Measurements from ENCODE around the gene VWA8. TPM values are rescaled to one million over a fixed set of nuclear protein-coding genes. Genes with fewer than 3 reads are reported as not detected.
"Not testable (repeated sequence)": the region's sequence is repeated elsewhere in the genome, so short reads cannot be mapped to it uniquely, and the experiment has no call there.

The VWA8 gene
- polyA plus RNA-seq, 1 donor = 9.9 TPM

- no peak for DNase-seq
These were observed 318.9 kb downstream of the VWA8 start for GRCh38 chr13:41641961-41642360.

DNA sequence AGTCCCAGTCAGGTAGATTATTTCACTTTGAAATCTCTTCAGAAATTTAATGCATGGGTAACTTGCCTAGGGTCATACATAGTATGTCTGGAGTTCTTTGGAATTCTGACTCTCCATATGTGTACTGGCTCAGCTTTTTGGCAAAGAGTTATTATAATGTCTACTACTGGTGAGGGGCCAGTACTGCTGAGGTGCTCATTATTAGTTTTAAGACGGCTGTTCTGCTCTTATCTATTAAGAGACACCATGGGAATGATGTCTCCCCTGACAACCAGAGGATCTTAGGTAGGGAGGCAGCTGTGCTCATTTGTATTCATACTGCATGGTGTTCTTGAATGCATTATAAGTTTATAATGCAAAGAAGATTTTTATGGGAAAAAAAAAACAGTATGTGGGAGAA is 319.5 kb downstream of the VWA8 start:
- DNase-seq = no peak

DNA sequence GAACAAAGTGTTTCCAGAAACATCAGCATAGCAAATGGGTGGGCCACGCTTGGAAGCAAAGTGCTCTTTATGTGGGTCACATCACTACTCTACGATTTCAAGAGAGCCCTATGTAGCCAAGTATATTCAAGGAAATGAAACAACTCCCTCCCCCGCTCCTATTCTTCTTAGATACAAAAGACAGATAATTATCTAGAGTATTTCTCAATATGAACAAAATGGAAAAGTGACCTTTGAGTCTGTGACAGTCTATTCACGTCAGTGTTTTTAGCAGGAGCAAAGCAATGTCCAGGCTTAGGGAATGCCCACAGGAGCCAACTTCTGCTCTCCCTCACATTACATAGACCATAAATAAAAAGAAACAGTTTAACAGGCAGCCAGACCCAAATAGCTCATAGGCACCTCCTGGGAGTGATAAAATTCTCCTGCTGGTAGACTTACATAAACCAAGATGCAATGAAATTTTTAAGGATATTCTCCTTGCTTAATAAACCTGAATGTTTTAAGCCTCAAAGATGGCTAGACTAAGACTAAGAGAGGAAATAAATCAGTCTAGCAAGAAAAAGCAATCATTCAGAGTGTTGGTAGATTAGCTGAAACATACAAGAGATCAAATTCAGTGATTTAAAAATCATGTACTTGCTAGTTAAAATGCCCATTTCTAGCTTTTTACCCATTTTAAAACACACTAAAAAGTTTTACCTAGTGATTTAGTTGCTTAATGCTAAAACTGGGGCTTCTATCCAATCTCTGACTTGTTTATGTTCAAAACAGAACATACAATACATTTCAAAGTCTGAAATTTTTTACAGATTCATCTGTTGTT is 320.7 kb downstream of the VWA8 start:
- peak; percentile 26 for DNase-seq

- DNase-seq = no peak
These were observed 321.5 kb downstream of the VWA8 start for GRCh38 chr13:41639237-41639904.

DNA sequence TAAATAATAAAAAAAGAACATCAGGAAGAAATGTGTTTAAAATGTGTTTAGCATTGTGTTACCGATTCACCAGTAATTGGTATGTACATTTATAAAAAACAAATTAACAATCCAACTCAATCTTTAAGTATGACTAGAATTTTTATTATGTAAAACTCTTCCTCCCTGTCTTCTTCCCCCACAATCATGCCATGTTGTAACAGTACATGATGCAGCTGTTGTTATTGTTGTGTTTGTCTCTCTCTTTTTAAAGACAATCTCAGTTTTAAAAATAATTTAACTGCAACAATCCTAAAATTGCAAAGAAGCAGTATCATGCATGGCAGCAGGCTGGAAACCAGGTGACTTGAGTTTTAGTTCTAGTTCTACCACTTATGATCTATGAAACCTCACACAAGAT is 323.3 kb downstream of the VWA8 start:
- DNase-seq = no peak

DNA sequence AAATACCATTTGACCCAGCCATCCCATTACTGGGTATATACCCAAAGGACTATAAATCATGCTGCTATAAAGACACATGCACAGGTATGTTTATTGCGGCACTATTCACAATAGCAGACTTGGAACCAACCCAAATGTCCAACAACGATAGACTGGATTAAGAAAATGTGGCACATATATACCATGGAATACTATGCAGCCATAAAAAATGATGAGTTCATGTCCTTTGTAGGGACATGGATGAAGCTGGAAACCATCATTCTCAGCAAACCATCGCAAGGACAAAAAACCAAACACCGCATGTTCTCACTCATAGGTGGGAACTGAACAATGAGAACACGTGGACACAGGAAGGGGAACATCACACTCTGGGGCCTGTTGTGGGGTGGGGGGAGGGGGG is 323.9 kb downstream of the VWA8 start:
- not testable (repeated sequence) for DNase-seq

DNA sequence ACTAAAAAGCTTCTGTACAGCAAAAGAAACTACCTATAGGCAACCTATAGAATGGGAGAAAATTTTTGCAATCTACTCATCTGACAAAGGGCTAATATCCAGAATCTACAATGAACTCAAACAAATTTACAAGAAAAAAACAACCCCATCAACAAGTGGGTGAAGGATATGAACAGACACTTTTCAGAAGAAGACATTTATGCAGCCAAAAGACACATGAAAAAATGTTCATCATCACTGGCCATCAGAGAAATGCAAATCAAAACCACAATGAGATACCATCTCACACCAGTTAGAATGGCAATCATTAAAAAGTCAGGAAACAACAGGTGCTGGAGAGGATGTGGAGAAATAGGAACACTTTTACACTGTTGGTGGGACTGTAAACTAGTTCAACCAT is 324.3 kb downstream of the VWA8 start:
- DNase-seq = not testable (repeated sequence)

DNA sequence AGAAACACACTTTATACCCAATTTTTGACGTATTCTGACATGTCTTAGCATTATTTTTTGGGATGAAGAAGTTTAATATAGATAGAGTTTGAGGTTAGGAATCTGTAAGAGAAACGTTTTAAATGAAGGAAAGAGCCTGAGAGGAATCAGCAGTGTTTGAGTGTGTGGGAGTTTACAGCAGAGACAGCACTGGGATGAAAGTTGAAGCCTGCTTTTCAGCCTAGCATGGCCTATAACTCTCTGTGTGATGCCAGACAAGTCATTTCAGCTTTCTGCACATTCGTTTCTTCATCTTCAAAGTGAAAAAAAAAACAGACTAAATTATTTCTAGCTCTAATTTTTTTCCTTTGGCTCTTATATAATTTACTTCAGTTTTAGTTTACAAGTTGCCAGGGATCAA is 326.5 kb downstream of the VWA8 start:
- DNase-seq = no peak

DNA sequence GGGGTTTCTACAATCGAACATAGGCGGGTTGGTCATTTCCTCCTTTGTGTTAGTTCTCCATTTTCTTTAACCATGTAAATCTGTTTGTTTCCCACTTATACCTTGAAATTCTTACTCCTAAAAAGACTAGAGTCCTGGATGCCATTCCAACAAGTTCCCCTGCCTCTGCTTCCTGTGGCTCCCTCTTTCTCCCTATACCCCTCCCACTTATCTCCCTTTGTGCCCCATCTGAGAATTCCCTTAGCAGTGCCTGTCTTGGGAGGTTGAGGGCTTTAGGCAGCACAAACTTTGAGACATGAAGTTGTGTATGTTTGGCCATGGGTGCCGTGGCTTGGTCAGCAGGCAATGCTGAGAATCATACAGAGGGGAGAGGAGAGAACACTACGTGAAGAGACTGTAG is 327.1 kb downstream of the VWA8 start:
- DNase-seq = no peak

GRCh38 chr13:41631296-41631965 is 329.5 kb downstream of the VWA8 start:
- no peak for DNase-seq

DNA sequence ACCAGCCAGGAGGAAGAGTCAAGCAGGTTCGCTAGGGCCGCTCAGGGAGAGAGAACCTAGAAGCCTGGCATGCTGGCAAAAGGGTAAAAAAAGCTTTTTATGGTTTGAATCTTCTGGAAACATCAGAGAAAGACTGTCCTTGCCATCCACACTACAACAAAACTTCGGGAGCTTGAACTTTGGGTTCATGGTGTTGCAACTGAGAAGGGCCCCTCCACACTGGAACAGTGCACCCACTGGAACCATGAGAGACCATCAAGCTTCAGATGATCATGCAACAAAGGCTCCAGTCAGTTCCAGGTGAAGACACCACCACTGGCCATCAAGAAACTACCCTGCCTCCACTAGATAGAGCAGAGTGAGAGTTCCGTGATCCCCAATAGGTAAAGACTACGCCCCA is 333.5 kb downstream of the VWA8 start:
- DNase-seq = no peak

- no peak for DNase-seq
These were observed 336.9 kb downstream of the VWA8 start for GRCh38 chr13:41624041-41624440.

DNA sequence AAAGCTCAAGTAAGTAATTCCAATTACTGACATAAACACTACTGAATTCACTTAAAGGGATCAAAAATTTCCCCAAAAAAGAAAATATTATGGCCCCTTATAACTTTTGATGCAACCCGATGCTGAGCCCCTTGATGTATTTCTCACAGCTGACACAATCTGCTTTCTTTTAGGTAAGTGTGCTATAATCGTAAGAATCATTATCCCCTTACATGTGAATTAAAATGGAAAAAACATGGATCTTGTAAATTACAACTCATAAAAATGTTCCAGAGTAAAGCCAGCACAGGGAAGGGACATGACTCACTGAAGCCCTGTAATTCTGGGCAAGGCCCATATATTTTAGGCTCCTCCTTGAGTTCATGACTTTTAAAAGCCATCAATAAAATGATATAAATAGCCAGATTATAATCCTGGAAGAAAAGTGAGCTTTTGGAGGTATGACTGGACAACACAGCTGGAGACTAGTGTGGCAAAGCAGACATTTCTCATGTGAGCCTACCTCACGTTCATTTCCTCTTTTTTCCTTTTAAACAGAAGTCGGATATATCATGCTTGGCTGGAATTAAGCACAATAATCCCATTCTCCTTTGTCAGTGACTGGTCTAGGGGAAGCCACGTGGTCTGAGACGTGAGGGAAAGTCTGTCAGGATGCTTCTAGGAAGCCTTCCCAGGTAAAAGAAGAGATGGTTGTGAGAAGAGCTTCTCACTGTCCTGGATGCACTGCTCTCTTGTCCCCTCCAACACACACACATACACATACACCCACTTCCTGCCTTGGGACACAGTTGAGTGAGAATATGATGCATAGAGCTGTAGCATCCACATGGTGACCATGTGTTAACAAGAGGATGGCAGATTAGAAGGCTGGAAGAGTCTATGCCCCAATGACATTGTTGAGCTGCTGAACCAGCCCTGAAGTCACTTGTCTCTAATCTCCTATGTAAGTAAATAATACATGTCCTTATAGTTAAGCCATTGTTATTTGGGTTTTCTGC is 338.2 kb downstream of the VWA8 start:
- DNase-seq = no peak

GRCh38 chr13:41621716-41622431 is 339.0 kb downstream of the VWA8 start:
- no peak for DNase-seq

- DNase-seq = not testable (repeated sequence)
These were observed 343.3 kb downstream of the VWA8 start for GRCh38 chr13:41617633-41618032.

DNA sequence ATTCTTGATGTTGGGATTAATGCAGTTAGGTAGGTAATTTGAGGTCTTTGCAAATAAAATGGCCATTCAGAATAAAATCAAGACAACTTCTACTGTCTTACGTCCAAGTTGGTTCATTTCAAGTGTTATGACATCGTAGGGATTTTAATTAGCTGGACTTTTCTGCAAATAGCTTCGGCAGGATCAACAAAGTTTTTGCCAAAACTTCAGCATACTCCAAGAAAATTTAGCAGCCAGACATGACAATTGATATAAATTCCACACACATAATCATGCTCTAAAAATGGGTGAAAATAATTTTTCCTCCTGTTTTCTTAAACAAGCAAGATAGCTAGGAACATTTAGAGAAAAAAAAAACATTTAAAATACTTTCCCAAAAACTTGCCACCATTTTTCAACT is 344.8 kb downstream of the VWA8 start:
- DNase-seq = no peak

- no peak for DNase-seq
These were observed 345.4 kb downstream of the VWA8 start for GRCh38 chr13:41615528-41615855.

DNA sequence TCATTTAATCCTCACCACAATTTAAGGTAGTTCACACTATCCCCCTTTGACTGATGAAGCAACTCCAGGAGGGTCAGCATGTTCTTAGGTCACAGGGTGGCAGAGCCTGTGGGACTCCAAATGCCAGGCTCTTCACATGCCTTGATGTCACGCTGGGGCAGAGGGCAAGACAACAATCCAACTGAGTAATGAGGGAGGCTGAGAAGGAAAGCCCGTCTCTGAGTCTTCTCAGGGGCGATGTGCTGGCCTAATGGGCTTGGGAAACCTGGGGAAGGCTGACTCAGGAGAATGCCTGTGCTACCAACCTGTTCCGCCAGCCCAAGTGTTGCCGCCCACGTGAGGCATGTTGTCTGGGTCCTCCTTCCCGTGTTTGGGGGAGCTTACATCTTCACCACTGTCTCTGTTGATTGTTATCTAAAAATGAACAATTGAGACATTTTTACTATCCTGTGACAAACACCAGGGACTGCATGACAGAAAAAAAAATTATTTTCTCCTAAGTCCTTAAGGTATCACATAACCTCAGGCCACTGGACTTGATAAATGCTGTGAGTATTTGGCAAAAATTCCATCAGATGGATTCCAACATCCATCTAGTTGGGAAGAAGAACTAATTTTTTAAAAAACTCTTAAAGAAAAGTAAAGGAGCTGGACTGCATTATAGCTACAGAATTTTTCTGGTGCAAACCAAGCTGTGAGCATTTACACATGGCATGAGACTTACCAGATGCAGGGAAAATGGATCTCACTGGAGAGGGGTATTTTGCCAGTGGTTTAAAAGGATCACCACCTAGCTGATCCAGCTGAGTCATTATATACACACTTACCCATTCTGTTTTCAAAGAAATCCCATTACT is 346.0 kb downstream of the VWA8 start:
- no peak for DNase-seq

DNA sequence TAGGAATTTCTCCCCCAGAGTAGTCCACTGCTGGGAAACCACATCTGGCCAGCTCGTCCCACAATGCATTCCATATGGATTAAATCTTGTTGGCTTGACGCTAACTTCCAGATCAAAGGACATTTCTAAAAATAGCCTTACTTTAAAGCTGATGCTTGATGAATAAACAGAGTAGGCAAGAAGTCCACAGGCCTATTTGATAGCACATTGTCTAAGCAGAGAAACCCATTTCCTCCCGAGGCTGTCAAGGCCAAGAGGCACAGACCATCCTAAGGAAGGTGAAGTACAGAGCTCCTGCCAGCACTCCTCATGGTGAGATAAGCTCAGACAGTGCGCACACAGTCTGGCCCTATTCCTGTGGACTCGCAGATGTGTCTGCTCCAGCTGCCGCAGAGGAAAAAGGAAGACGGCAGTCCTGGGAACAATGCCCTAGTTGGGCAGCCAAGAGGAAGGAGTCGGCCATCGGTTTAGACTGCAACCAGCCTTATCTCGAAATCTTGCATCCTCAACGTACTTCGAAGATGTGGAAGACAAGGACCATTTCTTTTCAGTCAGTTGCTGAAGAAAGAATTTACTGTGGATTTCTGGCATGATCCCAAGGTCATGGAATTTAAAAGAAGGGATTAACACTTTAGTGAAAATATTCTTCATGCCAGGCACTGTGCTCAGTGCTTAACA is 346.8 kb downstream of the VWA8 start:
- peak; percentile 42 for DNase-seq

GRCh38 chr13:41613471-41613870 is 347.4 kb downstream of the VWA8 start:
- DNase-seq = no peak
